IMR-90 (cell line): ENCODE measurements around the gene PLEKHD1.

Experiments used
- CHD1 ChIP-seq: IDR thresholded peaks from 2 replicates; pipeline ENCODE4 v1.6.1; 2012; ENCODE audit warnings: low read depth, low read length, improper control_type of control experiment
- CTCF ChIP-seq: conservative IDR thresholded peaks from 2 replicates; pipeline ENCODE4 v1.5.1; 2012; ENCODE audit warnings: mild to moderate bottlenecking, low read depth, low read length, improper control_type of control experiment
- ELK1 ChIP-seq: fragments of 150-350 bp; IDR thresholded peaks from 2 replicates; pipeline ENCODE4 v1.6.1; 2016; ENCODE audit warnings: low read depth, mild to moderate bottlenecking, low read length, moderate library complexity, borderline replicate concordance
- FOS ChIP-seq: fragments of 150-350 bp; IDR thresholded peaks from 2 replicates; pipeline ENCODE4 v1.6.1; 2016; ENCODE audit warnings: low read depth, low read length
- MAFK ChIP-seq: IDR thresholded peaks from 2 replicates; pipeline ENCODE4 v1.6.1; 2012; ENCODE audit warnings: low read depth, low read length, improper control_type of control experiment
- MAZ ChIP-seq: IDR thresholded peaks from 2 replicates; pipeline ENCODE4 v1.6.1; 2012; ENCODE audit warnings: low read depth, mild to moderate bottlenecking, low read length, improper control_type of control experiment, moderate library complexity, borderline replicate concordance
- MXI1 ChIP-seq: IDR thresholded peaks from 2 replicates; pipeline ENCODE4 v1.6.1; 2012; ENCODE audit warnings: low read depth, mild to moderate bottlenecking, low read length, moderate library complexity, borderline replicate concordance
- POLR2A ChIP-seq: IDR thresholded peaks from 2 replicates; pipeline ENCODE4 v1.6.1; 2012; ENCODE audit warnings: mild to moderate bottlenecking, low read depth, low read length
- RCOR1 ChIP-seq: IDR thresholded peaks from 2 replicates; pipeline ENCODE4 v1.6.1; 2012; ENCODE audit warnings: mild to moderate bottlenecking, low read length, improper control_type of control experiment; ENCODE audit not compliant: insufficient replicate concordance
- RFX5 ChIP-seq: IDR thresholded peaks from 2 replicates; pipeline ENCODE4 v1.8.0; 2012; ENCODE audit warnings: low read depth, mild to moderate bottlenecking, low read length, moderate library complexity

- TF ChIP-seq ELK1 (no peak), MAFK (no peak), POLR2A (no peak), RCOR1 (no peak), CTCF (no peak), RFX5 (no peak), MXI1 (no peak), FOS (no peak), CHD1 (no peak), MAZ (no peak)
Observed at GRCh38 chr14:69528143-69528542, 43.6 kb downstream of the PLEKHD1 start.
